ENCODE results near the gene TMEM164.
"Not testable (repeated sequence)": the region's sequence is repeated elsewhere in the genome, so short reads cannot be mapped to it uniquely, and the experiment has no call there.

Gene TMEM164

DNA sequence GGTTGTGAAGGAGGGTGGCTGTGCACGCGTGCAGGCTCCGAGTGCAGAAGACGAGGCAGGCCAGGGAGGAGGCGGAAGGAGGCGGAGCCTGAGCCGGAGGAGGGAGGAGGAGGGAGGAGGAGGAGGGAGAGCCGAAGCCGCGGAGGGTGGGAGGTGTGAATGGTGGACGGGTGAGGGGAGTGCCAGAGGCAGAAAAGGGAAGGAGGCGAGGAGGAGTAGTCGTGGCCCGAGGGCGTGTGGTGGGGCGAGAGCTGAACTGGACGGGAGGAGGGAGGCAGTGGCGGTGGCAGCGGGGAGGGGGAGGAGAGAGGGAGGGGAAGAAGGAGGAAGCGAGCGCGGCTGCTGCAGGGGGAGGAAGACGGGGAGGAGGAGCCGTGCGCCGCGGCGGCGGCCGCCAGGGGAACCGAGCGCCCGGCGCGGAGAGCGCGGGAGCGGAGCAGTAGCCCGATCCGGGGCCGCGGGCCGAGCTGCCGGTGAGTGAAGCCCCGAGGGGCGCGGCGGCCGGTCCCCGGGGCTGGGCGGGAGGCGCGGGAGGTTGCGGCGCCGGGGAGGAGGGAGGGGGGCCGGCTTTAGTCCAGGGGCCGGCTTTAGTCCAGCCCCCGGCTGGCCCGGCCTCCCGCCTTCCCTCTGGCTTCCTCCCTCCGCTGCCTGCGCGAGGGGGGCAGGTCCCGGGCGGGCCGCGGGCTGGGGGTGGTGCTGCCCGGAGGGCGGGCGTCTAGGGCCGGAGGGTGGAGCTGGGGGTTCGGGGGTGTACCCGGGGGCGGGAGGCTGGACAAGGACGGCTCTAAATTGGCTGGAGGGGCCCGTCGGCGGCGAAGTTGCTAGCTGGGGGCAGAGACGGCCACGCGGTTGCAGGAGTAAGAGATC is at the start of gene TMEM164:
TSS of gene TMEM164 (plus strand) at position 815 of the 867 bp plus-strand sequence. CDS start 661 bp downstream, outside the sequence.
- peak within 1 kb of the TSS; percentile 91 for H3K27ac Mint-ChIP-seq

DNA sequence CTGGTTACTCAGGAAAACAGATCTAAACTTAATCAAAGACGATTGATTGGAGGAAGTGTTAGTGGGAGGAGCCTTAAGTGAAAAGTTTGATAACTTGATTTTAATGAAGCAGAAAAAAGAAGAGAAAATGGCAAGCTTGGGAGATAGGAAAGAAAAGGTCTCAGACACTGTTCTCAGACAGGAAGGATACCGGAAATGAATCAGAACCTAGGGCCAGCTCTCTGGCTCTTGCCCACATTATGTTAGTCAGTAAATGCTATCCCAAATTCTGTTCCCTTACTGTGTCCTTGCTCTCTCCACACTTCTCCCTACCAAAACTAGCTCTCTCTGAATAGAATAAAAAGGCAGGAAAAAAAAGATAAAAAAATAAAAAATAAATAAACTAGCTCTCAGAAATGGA is 48.6 kb upstream of the TMEM164 start:
- ATAC-seq (ENCODE audit: low read depth) (no peak), DNase-seq (ENCODE audit: low spot score in 2 of 2) (no peak)
- Mint-ChIP-seq H3K4me3 (no peak overlapping the region), H3K27me3 (no peaks in the 10 kb centered on the region), H3K4me1 (peaks cover 6% of the 10 kb centered on the region), H3K36me3 (no peaks in the 10 kb centered on the region), H3K9me3 (no peaks in the 10 kb centered on the region), H3K27ac (no peak overlapping the region)

More for the DNA sequence above, at the start of gene TMEM164:
- Mint-ChIP-seq H3K4me3 (peak within 1 kb of the TSS; percentile 100), H3K36me3 (peaks cover 2% of the 10 kb centered on the region), H3K27me3 (no peaks in the 10 kb centered on the region), H3K4me1 (peaks cover 26% of the 10 kb centered on the region), H3K9me3 (no peaks in the 10 kb centered on the region)
- ATAC-seq (ENCODE audit: low read depth) (peak; percentile 78), DNase-seq (ENCODE audit: low spot score in 2 of 2) (peak; percentile 59 to 66)

DNA sequence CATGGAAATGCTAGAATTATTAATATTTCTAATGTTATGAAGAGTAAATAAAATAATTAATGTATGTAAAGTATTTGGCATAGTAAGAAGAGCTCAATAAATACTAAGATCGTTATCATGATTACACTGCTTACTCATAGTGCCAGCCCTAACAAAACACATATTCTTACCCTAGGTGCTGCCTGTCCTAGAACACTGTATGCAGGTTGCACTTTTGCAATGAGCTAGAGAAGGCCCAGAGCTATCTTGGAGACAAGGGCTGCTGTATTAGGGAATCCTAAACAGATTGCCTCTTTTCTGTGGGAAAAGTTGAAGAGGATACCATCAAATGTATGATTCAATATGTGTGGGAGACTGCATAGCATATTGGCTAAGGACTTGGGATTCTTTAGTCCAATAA is 48.0 kb upstream of the TMEM164 start:
- ATAC-seq (ENCODE audit: low read depth), result no peak
- H3K36me3 Mint-ChIP-seq, result no peaks in the 10 kb centered on the region
- no peaks in the 10 kb centered on the region for H3K27me3 Mint-ChIP-seq
- H3K27ac Mint-ChIP-seq, result no peak overlapping the region
- H3K4me3 Mint-ChIP-seq, result no peak overlapping the region
- H3K9me3 Mint-ChIP-seq, result no peaks in the 10 kb centered on the region
- H3K4me1 Mint-ChIP-seq, result peaks cover 6% of the 10 kb centered on the region
- DNase-seq (ENCODE audit: low spot score in 2 of 2), result no peak

DNA sequence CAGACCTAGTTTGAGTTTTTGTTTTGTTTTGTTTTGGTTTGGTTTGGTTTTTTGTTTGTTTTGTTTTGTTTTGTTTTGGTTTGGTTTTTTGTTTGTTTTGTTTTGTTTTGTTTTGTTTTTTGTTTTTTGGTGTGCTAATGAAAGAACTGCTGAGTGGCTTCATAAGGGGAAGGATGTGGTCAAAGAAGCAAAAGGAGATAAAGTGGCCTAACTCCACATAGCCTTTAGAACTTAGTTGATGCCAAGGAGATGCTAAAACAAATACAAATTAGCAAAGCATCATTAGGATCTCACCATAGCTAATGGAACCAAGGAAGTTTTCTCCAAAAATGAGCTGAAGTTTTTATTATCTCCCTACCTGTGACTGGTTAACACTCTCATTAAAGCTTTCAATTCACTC is 44.6 kb upstream of the TMEM164 start:
- Mint-ChIP-seq H3K27ac (no peak overlapping the region), H3K36me3 (no peaks in the 10 kb centered on the region), H3K27me3 (no peaks in the 10 kb centered on the region), H3K9me3 (no peaks in the 10 kb centered on the region), H3K4me1 (peaks cover 5% of the 10 kb centered on the region), H3K4me3 (no peak overlapping the region)
- DNase-seq (ENCODE audit: low spot score in 2 of 2) (no peak), ATAC-seq (ENCODE audit: low read depth) (no peak)

DNA sequence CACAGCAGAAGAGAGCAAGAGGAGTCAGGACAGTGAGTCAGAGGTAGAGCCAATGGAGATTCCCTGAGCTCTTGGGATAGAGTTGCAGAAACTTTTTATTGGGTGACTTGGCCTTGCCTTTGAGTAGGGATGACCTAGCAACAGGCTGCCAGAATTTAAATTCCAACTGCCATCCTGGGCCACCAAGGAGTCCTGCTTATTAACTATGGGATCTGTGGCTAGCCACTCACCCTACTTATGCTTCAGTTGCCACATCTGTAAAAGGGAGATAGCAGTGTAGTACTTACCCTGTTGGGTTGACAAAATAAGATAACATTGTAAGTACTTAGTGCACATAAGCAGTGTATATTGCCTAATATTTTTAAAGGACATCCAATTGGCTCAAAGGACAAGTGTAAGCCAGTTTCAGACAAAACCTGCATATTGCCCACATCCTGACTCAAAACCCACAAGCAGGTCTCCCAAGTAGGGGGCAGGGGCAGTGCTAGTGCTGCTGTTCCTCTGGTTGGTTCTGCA is 43.5 kb upstream of the TMEM164 start:
- H3K4me1 Mint-ChIP-seq, result peaks cover 2% of the 10 kb centered on the region
- DNase-seq (ENCODE audit: low spot score in 2 of 2), result no peak
- H3K36me3 Mint-ChIP-seq, result no peaks in the 10 kb centered on the region
- no peaks in the 10 kb centered on the region for H3K9me3 Mint-ChIP-seq
- ATAC-seq (ENCODE audit: low read depth), result no peak
- no peaks in the 10 kb centered on the region for H3K27me3 Mint-ChIP-seq
- H3K27ac Mint-ChIP-seq, result no peak overlapping the region
- H3K4me3 Mint-ChIP-seq, result no peak overlapping the region

DNA sequence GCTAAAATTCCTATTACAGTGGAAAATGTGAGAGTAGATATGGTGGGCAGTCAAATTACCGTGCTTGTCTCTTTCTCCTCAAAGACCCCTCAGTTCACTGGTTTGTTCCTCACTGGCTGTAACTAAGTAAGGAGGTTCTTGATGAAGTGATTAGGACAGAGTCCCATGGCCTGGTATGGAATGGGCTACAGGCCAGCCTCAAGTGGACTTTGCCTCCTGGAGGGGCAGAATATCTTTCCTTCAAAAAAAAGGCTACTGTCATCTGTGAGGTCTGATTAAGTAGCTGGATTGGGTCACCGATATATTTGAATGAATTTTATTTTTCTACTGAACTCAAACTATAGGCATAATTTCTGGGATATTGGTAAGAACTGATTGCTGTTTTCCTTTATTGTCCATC is 38.5 kb upstream of the TMEM164 start:
- Mint-ChIP-seq H3K36me3 (no peaks in the 10 kb centered on the region), H3K27ac (no peak overlapping the region), H3K27me3 (no peaks in the 10 kb centered on the region), H3K9me3 (no peaks in the 10 kb centered on the region), H3K4me1 (no peaks in the 10 kb centered on the region), H3K4me3 (no peak overlapping the region)
- no peak for DNase-seq (ENCODE audit: low spot score in 2 of 2)
- no peak for ATAC-seq (ENCODE audit: low read depth)

DNA sequence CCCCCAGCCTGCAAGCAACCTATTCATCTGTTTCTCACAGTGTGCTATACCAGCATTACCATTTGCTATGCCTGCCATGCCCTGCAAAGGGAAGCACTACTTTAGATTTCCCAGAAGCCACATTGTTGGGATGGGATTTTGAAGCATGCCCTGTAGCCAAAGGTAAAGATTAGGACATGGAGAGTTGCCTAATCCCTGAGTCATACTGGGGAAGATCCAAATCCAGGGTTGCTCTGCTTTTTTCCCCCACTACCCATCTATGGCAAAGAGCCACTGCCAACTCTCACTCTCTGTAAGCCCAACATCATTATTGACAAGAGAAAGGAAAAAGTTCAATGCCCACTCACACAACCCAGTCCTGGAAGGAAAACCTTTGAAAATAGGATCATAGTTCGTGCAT is 36.7 kb upstream of the TMEM164 start:
- Mint-ChIP-seq H3K27ac (no peak overlapping the region), H3K27me3 (no peaks in the 10 kb centered on the region), H3K4me1 (no peaks in the 10 kb centered on the region), H3K9me3 (no peaks in the 10 kb centered on the region), H3K36me3 (no peaks in the 10 kb centered on the region), H3K4me3 (no peak overlapping the region)
- no peak for DNase-seq (ENCODE audit: low spot score in 2 of 2)
- no peak for ATAC-seq (ENCODE audit: low read depth)

DNA sequence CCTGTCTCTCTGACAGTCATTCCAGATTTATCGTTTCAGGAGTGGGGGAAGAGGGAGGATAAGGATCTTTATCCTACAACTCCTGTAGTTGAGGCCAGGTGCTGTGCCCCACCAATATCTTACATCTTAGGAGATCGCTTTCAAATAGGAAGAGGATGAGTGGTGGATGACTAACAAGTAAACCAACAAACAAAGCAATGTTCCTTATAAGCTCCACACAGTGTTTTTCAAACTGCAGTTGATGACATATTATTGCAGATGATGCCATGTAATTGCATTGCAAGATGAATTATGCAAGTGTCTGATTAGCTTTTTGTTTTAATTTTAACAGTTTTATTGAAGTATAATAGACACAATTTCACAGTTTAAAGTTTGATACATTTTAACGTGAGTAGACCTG is 35.8 kb upstream of the TMEM164 start:
- no peaks in the 10 kb centered on the region for H3K36me3 Mint-ChIP-seq
- no peaks in the 10 kb centered on the region for H3K27me3 Mint-ChIP-seq
- no peak for ATAC-seq (ENCODE audit: low read depth)
- H3K27ac Mint-ChIP-seq, result no peak overlapping the region
- no peaks in the 10 kb centered on the region for H3K9me3 Mint-ChIP-seq
- no peak overlapping the region for H3K4me3 Mint-ChIP-seq
- no peak for DNase-seq (ENCODE audit: low spot score in 2 of 2)
- H3K4me1 Mint-ChIP-seq, result no peaks in the 10 kb centered on the region

DNA sequence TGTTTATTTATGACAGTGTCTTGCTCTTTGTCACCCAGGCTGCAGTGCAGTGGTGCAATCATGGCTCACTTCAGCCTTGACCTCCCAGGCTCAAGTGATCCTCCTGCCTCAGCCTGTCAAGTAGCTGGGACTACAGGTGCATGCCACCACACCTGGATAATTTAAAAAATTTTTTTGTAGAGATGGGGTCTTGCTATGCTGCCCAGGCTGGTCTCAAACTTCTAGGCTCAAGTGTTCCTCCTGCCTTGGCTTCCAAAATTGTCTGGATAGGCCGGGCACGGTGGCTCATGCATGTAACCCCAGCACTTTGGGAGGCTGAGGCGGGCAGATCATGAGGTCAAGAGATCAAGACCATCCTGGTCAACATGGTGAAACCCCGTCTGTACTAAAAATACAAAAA is 32.1 kb upstream of the TMEM164 start:
- not testable (repeated sequence) for H3K27me3 Mint-ChIP-seq; H3K27ac Mint-ChIP-seq; H3K4me3 Mint-ChIP-seq; H3K36me3 Mint-ChIP-seq; H3K4me1 Mint-ChIP-seq; ATAC-seq (ENCODE audit: low read depth); DNase-seq (ENCODE audit: low spot score in 2 of 2); H3K9me3 Mint-ChIP-seq

DNA sequence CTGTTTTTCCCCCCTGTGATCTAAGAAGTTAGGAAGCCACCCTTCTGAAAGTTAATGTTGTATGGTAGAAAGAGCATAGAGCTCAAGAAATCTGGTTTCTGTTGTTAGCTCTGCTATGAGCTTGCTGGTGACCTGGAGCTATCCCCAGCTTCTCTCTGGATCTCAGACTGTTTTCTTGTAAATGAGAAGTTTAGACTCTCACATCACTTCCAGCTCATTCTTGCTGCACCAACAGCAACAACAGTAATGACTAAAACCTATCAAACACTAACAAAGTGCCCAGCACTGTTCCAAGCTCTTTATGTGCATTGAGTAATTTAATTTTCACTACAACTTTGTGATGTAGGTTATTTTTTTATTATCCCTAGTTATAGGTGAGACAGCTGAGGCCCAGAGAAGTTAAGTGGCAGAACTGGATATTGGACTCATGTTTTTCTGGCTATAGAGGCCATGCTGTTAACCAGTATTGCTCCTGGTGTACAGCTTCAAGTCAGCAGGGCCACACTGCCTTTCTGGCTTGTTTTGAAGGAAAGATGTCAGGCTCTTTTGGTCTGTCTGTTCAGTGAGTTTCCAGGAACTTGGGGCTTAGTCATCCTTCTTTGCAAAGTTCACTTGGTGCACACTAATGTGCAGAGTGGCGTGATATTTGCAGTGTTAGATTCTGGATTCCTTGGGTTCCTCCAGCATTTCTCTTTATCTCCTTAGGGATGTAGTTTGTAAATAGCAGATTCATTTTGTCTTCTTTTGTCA is 27.8 kb upstream of the TMEM164 start:
- ATAC-seq (ENCODE audit: low read depth) (no peak), DNase-seq (ENCODE audit: low spot score in 2 of 2) (no peak)
- H3K9me3 Mint-ChIP-seq, result no peaks in the 10 kb centered on the region
- no peak overlapping the region for H3K4me3 Mint-ChIP-seq
- no peak overlapping the region for H3K27ac Mint-ChIP-seq
- H3K4me1 Mint-ChIP-seq, result no peaks in the 10 kb centered on the region
- H3K36me3 Mint-ChIP-seq, result peaks cover 2% of the 10 kb centered on the region
- peaks cover 9% of the 10 kb centered on the region for H3K27me3 Mint-ChIP-seq

DNA sequence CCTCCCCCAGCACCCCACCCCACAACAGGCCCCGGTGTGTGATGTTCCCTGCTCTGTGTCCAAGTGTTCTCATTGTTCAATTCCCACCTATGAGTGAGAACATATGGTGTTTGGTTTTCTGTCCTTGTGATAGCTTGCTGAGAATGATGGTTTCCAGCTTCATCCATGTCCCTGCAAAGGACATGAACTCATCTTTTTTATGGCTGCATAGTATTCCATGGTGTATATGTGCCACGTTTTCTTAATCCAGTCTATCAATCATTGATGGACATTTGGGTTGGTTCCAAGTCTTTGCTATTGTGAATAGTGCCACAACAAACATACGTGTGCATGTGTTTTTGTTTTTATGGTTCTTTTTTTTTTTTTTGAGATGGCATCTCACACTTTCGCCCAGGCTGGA is 17.7 kb upstream of the TMEM164 start:
- not testable (repeated sequence) for DNase-seq (ENCODE audit: low spot score in 2 of 2); ATAC-seq (ENCODE audit: low read depth); H3K4me3 Mint-ChIP-seq; H3K27ac Mint-ChIP-seq; H3K4me1 Mint-ChIP-seq; H3K27me3 Mint-ChIP-seq; H3K36me3 Mint-ChIP-seq; H3K9me3 Mint-ChIP-seq

DNA sequence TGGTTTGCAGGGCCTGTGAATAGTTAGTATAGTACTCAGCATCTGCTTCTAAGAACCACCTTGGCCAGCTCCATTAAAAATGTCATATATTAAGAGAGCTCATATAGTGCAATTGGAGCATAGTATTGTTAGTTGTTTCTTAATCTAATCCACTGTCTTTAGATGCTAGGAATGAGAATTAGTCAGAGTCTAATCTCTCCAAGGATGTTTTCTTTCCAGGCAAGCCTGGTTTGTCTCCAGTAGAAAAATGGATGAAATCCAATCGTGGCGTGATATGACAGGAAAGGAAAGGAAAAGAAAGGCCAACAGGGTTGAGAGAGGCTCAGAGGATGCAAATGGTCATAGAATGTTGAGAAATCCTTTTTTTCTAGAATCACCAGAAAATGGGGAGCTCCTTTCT is 15.0 kb upstream of the TMEM164 start:
- Mint-ChIP-seq H3K4me3 (no peak overlapping the region), H3K27me3 (no peaks in the 10 kb centered on the region), H3K27ac (no peak overlapping the region), H3K9me3 (no peaks in the 10 kb centered on the region), H3K36me3 (no peaks in the 10 kb centered on the region), H3K4me1 (peaks cover 3% of the 10 kb centered on the region)
- no peak for DNase-seq (ENCODE audit: low spot score in 2 of 2)
- no peak for ATAC-seq (ENCODE audit: low read depth)

DNA sequence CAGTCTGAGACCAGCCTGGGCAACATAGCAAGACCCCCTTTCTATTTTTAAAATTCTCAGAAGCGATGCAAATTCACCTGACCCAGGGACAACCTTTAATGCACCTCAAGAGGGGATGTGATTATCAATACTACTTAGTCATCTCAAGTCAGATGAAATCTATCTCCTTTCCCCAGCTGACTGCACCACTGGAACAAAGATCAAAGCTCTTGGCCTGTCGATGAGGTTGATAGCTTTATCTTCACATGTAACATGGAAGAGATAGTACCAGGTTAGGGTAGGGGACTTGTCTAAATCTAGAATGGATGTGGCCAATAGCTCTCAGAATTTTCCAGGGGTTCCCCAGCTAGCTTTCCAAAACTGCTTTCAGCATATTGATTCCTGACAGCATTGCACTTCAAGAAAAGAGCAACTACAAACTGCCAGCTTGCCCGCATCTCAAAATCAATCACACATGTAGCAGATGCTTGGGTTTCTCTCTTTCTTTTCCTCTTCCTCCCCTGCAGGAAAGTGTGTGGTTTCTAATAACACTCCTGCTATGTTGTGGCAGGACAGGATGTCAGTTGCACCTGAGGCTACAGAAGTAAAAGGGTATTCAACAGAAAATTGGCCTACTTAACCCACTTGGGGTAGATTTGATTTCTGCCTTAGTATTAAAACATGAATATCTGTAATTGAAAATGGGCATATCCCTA is 12.2 kb upstream of the TMEM164 start:
- no peak overlapping the region for H3K4me3 Mint-ChIP-seq
- H3K4me1 Mint-ChIP-seq, result peaks cover 3% of the 10 kb centered on the region
- peaks cover 1% of the 10 kb centered on the region for H3K27me3 Mint-ChIP-seq
- no peak overlapping the region for H3K27ac Mint-ChIP-seq
- H3K9me3 Mint-ChIP-seq, result no peaks in the 10 kb centered on the region
- H3K36me3 Mint-ChIP-seq, result no peaks in the 10 kb centered on the region
- no peak for ATAC-seq (ENCODE audit: low read depth)
- DNase-seq (ENCODE audit: low spot score in 2 of 2), result no peak

DNA sequence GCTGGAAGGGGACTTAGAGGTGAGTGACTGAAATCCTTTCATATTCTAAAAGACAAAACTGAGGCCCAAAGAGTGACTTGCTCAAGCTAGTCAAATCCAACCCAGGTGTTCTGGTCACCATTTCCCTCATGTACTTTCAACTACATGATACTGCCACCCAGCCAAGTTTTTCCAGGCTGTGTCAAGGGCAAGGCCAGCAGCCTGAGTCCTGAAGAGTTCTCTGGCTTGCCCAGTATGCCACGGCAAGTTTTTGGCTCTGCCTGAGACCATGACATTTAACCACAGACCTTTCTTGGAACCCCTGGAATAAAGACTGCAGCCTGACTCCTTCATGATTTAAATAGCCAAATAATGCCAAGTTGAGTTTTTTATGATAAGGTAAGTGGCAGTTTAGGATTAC is 10.7 kb upstream of the TMEM164 start:
- H3K36me3 Mint-ChIP-seq, result no peaks in the 10 kb centered on the region
- peaks cover 1% of the 10 kb centered on the region for H3K27me3 Mint-ChIP-seq
- H3K27ac Mint-ChIP-seq, result no peak overlapping the region
- H3K4me3 Mint-ChIP-seq, result no peak overlapping the region
- ATAC-seq (ENCODE audit: low read depth) (no peak), DNase-seq (ENCODE audit: low spot score in 2 of 2) (no peak)
- peaks cover 3% of the 10 kb centered on the region for H3K4me1 Mint-ChIP-seq
- H3K9me3 Mint-ChIP-seq, result no peaks in the 10 kb centered on the region
